HCT116 (cell line): Measurements from ENCODE around the gene TGM4. TPM values are rescaled to one million over a fixed set of nuclear protein-coding genes. Genes with fewer than 3 reads are reported as not detected.

Source experiments
- ATAC-seq: fragments of 200-7000 bp; cut with Tn5 transposase; 2 replicates; pipeline ENCODE4 v1.9.1; 2020; ENCODE audit warnings: mild to moderate bottlenecking, moderate library complexity
- BruUV-seq: library from RNA; stranded (reverse); fragments of 400-500 nt; replicated peaks from 2 replicates; lab custom pipeline; 2021; lab: Mats Ljungman, UMichigan
- CTCF ChIA-PET: fragments of 300-600 bp; sonication (Branson Sonifier 250); formaldehyde crosslinking; loops from one replicate; lab custom pipeline; 2021; ENCODE audit warnings: antibody characterized with exemption; lab: Charles Lee
- POLR2A ChIA-PET: fragments of 300-600, 350-600 bp; sonication (Branson Sonifier 250); formaldehyde crosslinking; loops from one replicate; lab custom pipeline; 2021; ENCODE audit warnings: antibody characterized with exemption; lab: Charles Lee
- RAD21 ChIA-PET, 2 experiments: fragments of 300-600 bp; sonication (Branson Sonifier 250); formaldehyde crosslinking; loops; one replicate each; lab custom pipeline; 2023; ENCODE audit warnings: low total read pairs in 2 of 2; ENCODE audit not compliant: uncharacterized antibody in 2 of 2, unreplicated experiment in 2 of 2, low non-redundant PET in 1 of 2; lab: Charles Lee
- DNase-seq: peaks from one replicate; pipeline ENCODE4 v3.0.0-alpha.2; 2010; ENCODE audit warnings: low read depth, low spot score
- H2AFZ ChIP-seq: fragments of 200-600 bp; shearing (Covaris generic), sonication (generic); 2 replicates; pipeline ENCODE4 v1.6.1; 2017; ENCODE audit warnings: low read depth, mixed run types, mixed read lengths, antibody characterized with exemption, low read length; ENCODE audit not compliant: poor library complexity, severe bottlenecking
- H3K27ac ChIP-seq: 2 replicates; pipeline ENCODE4 v1.5.1; 2012; ENCODE audit warnings: low read depth, low read length
- H3K27me3 ChIP-seq: fragments of 200-600 bp; sonication (generic); 2 replicates; pipeline ENCODE4 v1.6.1; 2016; ENCODE audit warnings: mixed run types, low read length, mixed read lengths; ENCODE audit not compliant: insufficient read depth
- H3K36me3 ChIP-seq, 2 experiments: fragments of 200-500 bp in 1 of 2; fragments of 200-600 bp in 1 of 2; sonication (Bioruptor generic) in 1 of 2; sonication (generic) in 1 of 2; 2 replicates each; pipeline versions ENCODE4 v1.5.1 to v1.6.1; 2014 to 2016; ENCODE audit warnings: low read length in 2 of 2, inconsistent platforms in 1 of 2, mixed read lengths in 1 of 2, mixed run types in 1 of 2; ENCODE audit not compliant: insufficient read depth in 2 of 2, control insufficient read depth in 1 of 2
- H3K4me1 ChIP-seq, 2 experiments: fragments of 200-600 bp in 1 of 2; sonication (generic) in 1 of 2; 2 replicates each; pipeline versions ENCODE4 v1.5.1 to v1.6.1; 2012 to 2017; ENCODE audit warnings: low read length in 2 of 2, inconsistent platforms in 1 of 2, mild to moderate bottlenecking in 1 of 2, mixed read lengths in 1 of 2, mixed run types in 1 of 2, moderate library complexity in 1 of 2; ENCODE audit not compliant: insufficient read depth in 2 of 2, control insufficient read depth in 1 of 2
- H3K4me2 ChIP-seq: fragments of 200-600 bp; sonication (generic); 2 replicates; pipeline ENCODE4 v1.6.1; 2017; ENCODE audit warnings: mixed run types, low read length, mixed read lengths
- H3K4me3 ChIP-seq, 2 experiments: fragments of 200-600 bp in 1 of 2; sonication (generic) in 1 of 2; replicated peaks in 1 of 2; 2 replicates each; pipeline ENCODE4 v1.5.1; 2011 to 2016; ENCODE audit warnings: low read length in 2 of 2, control low read depth in 1 of 2, low read depth in 1 of 2, mild to moderate bottlenecking in 1 of 2, mixed read lengths in 1 of 2, mixed run types in 1 of 2
- H3K79me2 ChIP-seq: fragments of 200-600 bp; sonication (generic); 2 replicates; pipeline ENCODE4 v1.6.1; 2017; ENCODE audit warnings: mild to moderate bottlenecking, mixed run types, low read length, moderate library complexity, mixed read lengths; ENCODE audit not compliant: insufficient read depth
- H3K9ac ChIP-seq: fragments of 200-600 bp; sonication (generic); 2 replicates; pipeline ENCODE4 v1.6.1; 2016; ENCODE audit warnings: low read length, mixed read lengths
- H3K9me2 ChIP-seq: fragments of 200-600 bp; sonication (generic), shearing (Covaris generic); 2 replicates; pipeline ENCODE4 v1.6.1; 2017; ENCODE audit warnings: mixed run types, mild to moderate bottlenecking, moderate library complexity; ENCODE audit not compliant: insufficient read depth
- H3K9me3 ChIP-seq, 2 experiments: fragments of 200-500 bp in 1 of 2; fragments of 200-600 bp in 1 of 2; sonication (Bioruptor generic) in 1 of 2; sonication (generic) in 1 of 2; 2 replicates each; pipeline ENCODE4 v1.6.1; 2014 to 2017; ENCODE audit warnings: low read length in 2 of 2, mixed read lengths in 2 of 2, inconsistent platforms in 1 of 2, low read depth in 1 of 2, mild to moderate bottlenecking in 1 of 2, mixed run types in 1 of 2, moderate library complexity in 1 of 2; ENCODE audit not compliant: control insufficient read depth in 1 of 2, insufficient read depth in 1 of 2
- H4K20me1 ChIP-seq: fragments of 200-600 bp; sonication (generic), shearing (Covaris generic); 2 replicates; pipeline ENCODE4 v1.6.1; 2017; ENCODE audit warnings: mixed run types, mild to moderate bottlenecking, moderate library complexity; ENCODE audit not compliant: insufficient read depth
- CBX3 ChIP-seq: IDR thresholded peaks from 2 replicates; pipeline ENCODE4 v1.6.1; 2012; ENCODE audit warnings: low read depth
- EGR1 ChIP-seq: IDR thresholded peaks from 2 replicates; pipeline ENCODE4 v1.6.1; 2012; ENCODE audit warnings: low read depth
- ELF1 ChIP-seq: IDR thresholded peaks from 2 replicates; pipeline ENCODE4 v1.6.1; 2012; ENCODE audit warnings: low read depth, borderline replicate concordance
- JUND ChIP-seq: IDR thresholded peaks from 2 replicates; pipeline ENCODE4 v1.6.1; 2012
- SIN3A ChIP-seq: IDR thresholded peaks from 2 replicates; pipeline ENCODE4 v1.6.1; 2012; ENCODE audit warnings: low read depth
- SP1 ChIP-seq: IDR thresholded peaks from 2 replicates; pipeline ENCODE4 v1.6.1; 2012; ENCODE audit warnings: low read depth
- SRF ChIP-seq: IDR thresholded peaks from 2 replicates; pipeline ENCODE4 v1.6.1; 2012; ENCODE audit warnings: low read depth
- ZBTB33 ChIP-seq: IDR thresholded peaks from 2 replicates; pipeline ENCODE4 v1.6.1; 2011; ENCODE audit warnings: mild to moderate bottlenecking, low read length, moderate library complexity; ENCODE audit not compliant: insufficient replicate concordance; ENCODE audit errors: extremely low read depth
- ZFX ChIP-seq: fragments of 450-650 bp; IDR thresholded peaks from 2 replicates; pipeline ENCODE4 v1.6.1; 2017
- intact Hi-C: fragments of 100-400 bp; cut with micrococcal nuclease; formaldehyde crosslinking; loops from 2 replicates; pipeline ENCODE4 v1.10.0; 2022
- total RNA-seq: library from RNA; stranded (reverse); gene quantifications from one replicate; pipeline ENCODE4 v1.2.1, GENCODE V29; 2021; ENCODE audit not compliant: unreplicated experiment

The TGM4 gene
- total RNA-seq, 1 experiment from 2014 or later, result not detected

GRCh38 chr3:44832032-44832431 lies 42.4 kb upstream of the TGM4 start:
- ATAC-seq, result no peak
- Histone ChIP-seq H3K4me3 (no peak overlapping the region), H3K9me2 (no peaks in the 10 kb centered on the region), H3K27me3 (no peaks in the 10 kb centered on the region), H4K20me1 (no peaks in the 10 kb centered on the region), H3K4me1 (no peaks in the 10 kb centered on the region), H3K27ac (no peak overlapping the region), H3K9me3 (peaks cover 0 to 7% of the 10 kb centered on the region in 2 experiments; a peak in 1 of 4 replicates), H3K9ac (no peak overlapping the region), H3K79me2 (no peaks in the 10 kb centered on the region), H2AFZ (no peak overlapping the region), H3K36me3 (peaks cover 22 to 39% of the 10 kb centered on the region in 2 experiments), H3K4me2 (no peak overlapping the region)
- POLR2A ChIA-PET, result no interaction called here
- TF ChIP-seq SRF, result no peak
- TF ChIP-seq JUND, result no peak
- TF ChIP-seq ZBTB33, result no peak
- TF ChIP-seq ZFX, result no peak
- no peak for TF ChIP-seq ELF1
- TF ChIP-seq SIN3A, result no peak
- RAD21 ChIA-PET, result no interaction called here
- intact Hi-C loops, result no loop called here
- CTCF ChIA-PET, result no interaction called here
- DNase-seq, result no peak
- no TSS peak for BruUV-seq

GRCh38 chr3:44832965-44833364 lies 41.4 kb upstream of the TGM4 start:
- POLR2A ChIA-PET, result no interaction called here
- RAD21 ChIA-PET, result no interaction called here

More at GRCh38 chr3:44832965-44833364, 41.4 kb upstream of the TGM4 start:
- Histone ChIP-seq H3K9ac (no peak overlapping the region), H3K27ac (no peak overlapping the region), H3K27me3 (no peaks in the 10 kb centered on the region), H2AFZ (no peak overlapping the region), H3K36me3 (peaks cover 21 to 46% of the 10 kb centered on the region in 2 experiments), H3K4me2 (no peak overlapping the region), H3K79me2 (no peaks in the 10 kb centered on the region), H3K9me3 (peaks cover 0 to 8% of the 10 kb centered on the region in 2 experiments; a peak in 1 of 4 replicates), H4K20me1 (no peaks in the 10 kb centered on the region), H3K9me2 (no peaks in the 10 kb centered on the region), H3K4me1 (no peaks in the 10 kb centered on the region), H3K4me3 (no peak overlapping the region)
- CTCF ChIA-PET, result no interaction called here
- intact Hi-C loops, result no loop called here
- DNase-seq (no peak), ATAC-seq (no peak)
- TF ChIP-seq EGR1 (no peak), SP1 (no peak), CBX3 (no peak)
- BruUV-seq, result no TSS peak
